Transverse colon (tissue), 4 donors: ENCODE results near the gene ABCC1. TPM values are rescaled to one million over a fixed set of nuclear protein-coding genes. Genes with fewer than 3 reads are reported as not detected.

Experiments used
- DNase-seq: peaks from one replicate; pipeline ENCODE4 v3.0.0-alpha.2; 2019
- H3K27ac ChIP-seq, 4 donors: fragments of 200-600 bp; sonication (generic); 2 replicates each; pipeline ENCODE4 v1.5.1; 2016 to 2018; ENCODE audit warnings: inconsistent platforms in 4 of 4
- H3K27me3 ChIP-seq: fragments of 200-600 bp; sonication (generic); 2 replicates; pipeline ENCODE4 v1.5.1; 2017; ENCODE audit warnings: inconsistent platforms
- H3K36me3 ChIP-seq, 4 donors: fragments of 200-600 bp; sonication (generic); 2 replicates each; pipeline ENCODE4 v1.5.1; 2017 to 2019; ENCODE audit warnings: inconsistent platforms in 4 of 4
- H3K4me1 ChIP-seq, 4 donors: fragments of 200-600 bp; sonication (generic); 2 replicates each; pipeline ENCODE4 v1.5.1; 2017 to 2020; ENCODE audit warnings: inconsistent platforms in 4 of 4
- H3K4me3 ChIP-seq, 4 donors: fragments of 200-600 bp; sonication (generic); 1 replicate in 1 of 4; 2 replicates in 3 of 4; pipeline versions ENCODE4 v1.5.1 to v1.6.1; 2017 to 2019; ENCODE audit warnings: inconsistent platforms in 4 of 4
- H3K9me3 ChIP-seq, 2 donors: fragments of 200-600 bp; sonication (generic); 2 replicates each; pipeline ENCODE4 v1.5.1; 2017 to 2019; ENCODE audit warnings: inconsistent platforms in 2 of 2
- EP300 ChIP-seq: sonication (generic); formaldehyde crosslinking; IDR thresholded peaks from one replicate; pipeline ENCODE4 v1.6.1; 2017; ENCODE audit warnings: antibody characterized with exemption, low read depth
- POLR2A ChIP-seq: fragments of 450-650 bp; IDR thresholded peaks from one replicate; pipeline ENCODE4 v1.6.1; 2016; ENCODE audit warnings: antibody characterized with exemption, mild to moderate bottlenecking, moderate library complexity
- POLR2AphosphoS5 ChIP-seq, 3 donors: sonication (generic); formaldehyde crosslinking; IDR thresholded peaks; one replicate each; pipeline ENCODE4 v1.6.1; 2016; ENCODE audit warnings: antibody characterized with exemption in 3 of 3
- WGBS, 2 donors: methylation state at CpG; one replicate each; pipeline ENCODE4 v1.1.5; 2018; ENCODE audit warnings: low coverage in 1 of 2; 5-methylcytosine and 5-hydroxymethylcytosine counted together
- in situ Hi-C, 4 donors: fragments of 200-750 bp; cut with MboI; loops; one replicate each; pipeline versions ENCODE4 v1.15.0 to v1.15.1; 2017; ENCODE audit warnings: low sequenced_read_pairs in 3 of 4, low pct_ligation_motif_present in 1 of 4, low pct_unique_long_range_greater_than_20kb in 1 of 4
- intact Hi-C: fragments of 100-400 bp; cut with DNase I; formaldehyde crosslinking; loops from one replicate; pipeline ENCODE4 v1.15.1; 2023; ENCODE audit warnings: low total_unique reads
- total RNA-seq, 4 donors: library from RNA; depleted of rRNA; stranded (reverse); fragments of >200 nt; gene quantifications; one replicate each; pipeline ENCODE4 v1.1.0, GENCODE V29; 2016
- TF ChIP-seq, protein P1 (sequence below), 5 experiments: fragments of 200-600 bp in 3 of 5; fragments of 450-650 bp in 2 of 5; sonication (generic) in 3 of 5; IDR thresholded peaks; 1 replicate in 2 of 5; 2 replicates in 3 of 5; pipeline ENCODE4 v1.5.1; 2016 to 2017; ENCODE audit warnings: antibody characterized with exemption in 5 of 5, inconsistent platforms in 3 of 5, mild to moderate bottlenecking in 2 of 5, moderate library complexity in 1 of 5

Gene ABCC1
- total RNA-seq, 4 donors from 2014 or later: 17.1 to 67.3 (median 36.9) TPM

GRCh38 chr16:15974057-15974456 is 24.6 kb downstream of the ABCC1 start:
- peaks cover 0 to 31% (median 16%) of the 10 kb centered on the region in 4 donors for H3K4me1 ChIP-seq
- TF ChIP-seq POLR2A: no peak
- TF ChIP-seq EP300: no peak
- no peak for TF ChIP-seq POLR2AphosphoS5 (IDR thresholded peaks at IDR 0.05)
- TF ChIP-seq, protein P1, sequence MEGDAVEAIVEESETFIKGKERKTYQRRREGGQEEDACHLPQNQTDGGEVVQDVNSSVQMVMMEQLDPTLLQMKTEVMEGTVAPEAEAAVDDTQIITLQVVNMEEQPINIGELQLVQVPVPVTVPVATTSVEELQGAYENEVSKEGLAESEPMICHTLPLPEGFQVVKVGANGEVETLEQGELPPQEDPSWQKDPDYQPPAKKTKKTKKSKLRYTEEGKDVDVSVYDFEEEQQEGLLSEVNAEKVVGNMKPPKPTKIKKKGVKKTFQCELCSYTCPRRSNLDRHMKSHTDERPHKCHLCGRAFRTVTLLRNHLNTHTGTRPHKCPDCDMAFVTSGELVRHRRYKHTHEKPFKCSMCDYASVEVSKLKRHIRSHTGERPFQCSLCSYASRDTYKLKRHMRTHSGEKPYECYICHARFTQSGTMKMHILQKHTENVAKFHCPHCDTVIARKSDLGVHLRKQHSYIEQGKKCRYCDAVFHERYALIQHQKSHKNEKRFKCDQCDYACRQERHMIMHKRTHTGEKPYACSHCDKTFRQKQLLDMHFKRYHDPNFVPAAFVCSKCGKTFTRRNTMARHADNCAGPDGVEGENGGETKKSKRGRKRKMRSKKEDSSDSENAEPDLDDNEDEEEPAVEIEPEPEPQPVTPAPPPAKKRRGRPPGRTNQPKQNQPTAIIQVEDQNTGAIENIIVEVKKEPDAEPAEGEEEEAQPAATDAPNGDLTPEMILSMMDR (IDR thresholded peaks at IDR 0.05): no peak
- H3K36me3 ChIP-seq: no peaks in the 10 kb centered on the region
- intact Hi-C loops (no loop called here), in situ Hi-C loops (no loop called here)
- DNase-seq: no peak
- 79 to 100% methylated on average over 2 of the region's 2 CpGs for WGBS, 2 donors
- H3K4me3 ChIP-seq: no peak overlapping the region
- no peaks in the 10 kb centered on the region for H3K9me3 ChIP-seq
- H3K27me3 ChIP-seq: no peaks in the 10 kb centered on the region
- H3K27ac ChIP-seq: peak overlapping the region in 2 of 4 donors; percentile 7 to 78

DNA sequence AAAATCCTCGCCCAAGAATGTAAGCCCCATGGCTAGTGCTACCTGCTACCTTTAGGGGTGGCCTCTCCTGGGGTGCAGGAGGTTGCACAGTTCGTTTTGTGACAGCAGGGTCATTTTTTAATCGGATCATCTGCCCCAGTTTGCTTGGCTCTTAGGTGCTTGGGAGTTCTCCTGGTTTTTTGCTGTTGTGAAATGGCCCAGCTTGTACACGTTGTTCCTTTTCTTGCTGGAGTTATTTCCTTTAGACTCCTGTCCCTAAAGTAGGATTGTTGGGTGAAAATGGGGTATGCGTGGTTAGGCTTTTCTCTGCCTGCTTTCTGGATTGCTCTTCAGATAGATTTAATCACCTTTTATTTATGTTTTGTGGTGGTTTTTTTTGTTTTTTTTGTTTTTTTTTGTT is 25.8 kb downstream of the ABCC1 start:
- intact Hi-C loops: no loop called here
- Histone ChIP-seq H3K27me3 (no peaks in the 10 kb centered on the region), H3K4me1 (peaks cover 0 to 32% (median 16%) of the 10 kb centered on the region in 4 donors), H3K27ac (peak overlapping the region in 3 of 4 donors; percentile 39 to 78 (median 53)), H3K36me3 (no peaks in the 10 kb centered on the region), H3K4me3 (no peak overlapping the region), H3K9me3 (no peaks in the 10 kb centered on the region)
- in situ Hi-C loops: no loop called here
- DNase-seq: no peak
- TF ChIP-seq, protein P1 (IDR thresholded peaks at IDR 0.05): no peak
- peak in 1 of 3 donors; percentile 32 for TF ChIP-seq POLR2AphosphoS5 (IDR thresholded peaks at IDR 0.05)
- 90 to 100% methylated on average over 1 to 5 of the region's 5 CpGs for WGBS, 2 donors

DNA sequence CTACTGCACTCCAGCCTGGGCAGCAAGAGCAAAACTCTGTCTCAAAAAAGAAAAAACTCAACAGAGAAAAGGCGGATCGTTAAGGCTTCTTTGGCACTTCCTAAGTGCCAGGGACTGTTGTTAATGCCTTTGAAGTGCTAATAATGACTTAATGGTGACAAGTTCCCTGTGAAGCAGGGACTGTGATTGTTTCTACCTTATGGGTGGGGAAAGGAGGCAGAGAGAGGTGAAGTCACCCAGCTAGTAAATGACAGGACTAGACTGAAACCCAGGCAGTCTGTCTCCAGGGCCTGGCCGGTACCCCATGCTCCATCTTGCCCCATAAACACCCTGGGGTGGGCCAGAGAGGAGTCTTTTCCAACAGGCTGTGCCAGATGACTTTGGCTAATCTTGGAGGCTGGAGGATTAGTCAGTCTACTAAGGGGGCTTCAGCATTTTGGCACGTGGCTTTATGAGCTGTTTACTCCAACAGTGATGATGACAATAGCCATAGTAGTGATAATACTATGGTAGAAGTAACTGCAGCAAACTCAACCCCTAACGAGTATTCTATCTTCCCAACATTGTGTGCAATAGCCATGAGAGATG is 26.9 kb downstream of the ABCC1 start:
- TF ChIP-seq, protein P1 (IDR thresholded peaks at IDR 0.05): no peak
- TF ChIP-seq EP300: no peak
- TF ChIP-seq POLR2AphosphoS5 (IDR thresholded peaks at IDR 0.05): no peak
- TF ChIP-seq POLR2A: no peak
- in situ Hi-C loops: no loop called here
- 73 to 77% methylated on average over 3 to 5 of the region's 5 CpGs for WGBS, 2 donors
- peaks cover 0 to 38% (median 17%) of the 10 kb centered on the region in 4 donors for H3K4me1 ChIP-seq
- H3K9me3 ChIP-seq: peaks cover 0 to 4% of the 10 kb centered on the region in 2 donors
- H3K27ac ChIP-seq: peak overlapping the region; percentile 44 to 78 (median 56)
- intact Hi-C loops: no loop called here
- no peaks in the 10 kb centered on the region for H3K27me3 ChIP-seq
- no peak for DNase-seq
- H3K4me3 ChIP-seq: no peak overlapping the region
- no peaks in the 10 kb centered on the region for H3K36me3 ChIP-seq

DNA sequence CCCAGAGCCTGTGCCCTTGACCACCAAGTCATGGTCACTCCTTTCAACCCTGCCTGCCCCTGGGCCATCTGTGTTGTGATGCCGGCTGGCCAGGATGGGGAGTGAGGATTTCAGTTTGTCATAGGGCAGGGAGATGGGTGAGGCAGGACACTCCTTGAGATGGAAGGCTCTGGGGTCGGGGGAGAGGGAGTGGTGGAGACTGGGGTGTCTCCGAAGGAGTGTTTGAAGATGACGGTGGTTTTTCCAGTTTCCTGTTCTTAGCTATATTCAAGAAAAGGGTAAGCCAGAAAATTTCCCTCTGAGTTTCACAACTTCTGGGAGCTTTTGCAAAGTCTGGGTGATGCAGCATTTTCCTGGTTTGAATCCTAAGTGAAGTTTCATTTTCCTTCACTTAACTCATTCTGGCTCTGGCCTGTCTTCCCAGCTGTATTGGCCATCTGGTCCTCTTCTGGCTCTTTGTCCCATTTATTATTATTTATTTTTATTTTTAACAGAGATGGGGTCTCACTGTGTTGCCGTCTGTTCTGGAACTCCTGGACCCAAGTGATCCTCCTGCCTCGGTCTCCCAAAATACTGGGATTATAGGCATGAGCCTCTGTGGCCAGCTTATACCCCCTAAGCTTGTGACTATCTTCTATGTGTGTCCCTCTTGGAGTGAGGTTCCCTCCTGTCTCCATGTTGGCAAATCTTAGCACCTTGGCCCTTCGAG is 27.7 kb downstream of the ABCC1 start:
- in situ Hi-C loops: no loop called here
- WGBS, 2 donors: 64 to 83% methylated on average over 6 to 7 of the region's 7 CpGs

More for the DNA sequence above, 27.7 kb downstream of the ABCC1 start:
- intact Hi-C loops: no loop called here
- Histone ChIP-seq H3K4me1 (peaks cover 0 to 38% (median 17%) of the 10 kb centered on the region in 4 donors), H3K4me3 (no peak overlapping the region), H3K27me3 (no peaks in the 10 kb centered on the region), H3K27ac (peak overlapping the region; percentile 44 to 78 (median 56)), H3K9me3 (peaks cover 0 to 6% of the 10 kb centered on the region in 2 donors), H3K36me3 (no peaks in the 10 kb centered on the region)
- TF ChIP-seq POLR2AphosphoS5 (IDR thresholded peaks at IDR 0.05) (no peak), EP300 (no peak), POLR2A (no peak)
- TF ChIP-seq, protein P1 (IDR thresholded peaks at IDR 0.05): no peak
- DNase-seq: no peak
